IPS DF 4.7 (cell line): ENCODE data around the gene AGPAT3.

ENCODE experiments used
- DNase-seq: peaks from one replicate; pipeline ENCODE4 v3.0.0-alpha.2; 2013; ENCODE audit warnings: low spot score; ENCODE audit errors: extremely low read depth

The AGPAT3 gene

DNA sequence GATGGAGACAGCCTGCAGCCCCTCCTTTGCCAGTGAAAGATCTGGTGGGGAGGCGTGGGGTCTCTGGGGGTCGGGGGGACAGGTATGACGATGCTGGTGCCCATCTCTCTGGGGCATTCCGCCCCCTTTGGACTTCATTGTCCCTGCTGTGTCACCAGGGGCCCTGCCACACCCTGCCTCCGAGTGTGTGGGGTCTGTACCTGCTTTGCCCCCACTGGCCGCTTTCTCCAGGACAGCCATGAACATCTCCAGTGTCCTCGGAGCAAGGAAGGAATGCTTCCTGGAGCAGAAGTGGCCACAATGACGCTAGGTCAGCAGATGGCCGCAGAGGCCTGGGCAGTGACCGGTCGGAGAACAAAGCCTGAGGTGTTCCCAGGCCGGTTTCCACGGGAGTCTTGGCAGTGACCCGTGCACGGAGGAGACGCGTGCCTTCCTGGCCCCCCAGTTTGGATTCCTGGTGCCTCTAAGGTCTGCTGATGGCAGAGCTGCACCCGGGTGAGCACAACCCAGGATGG lies 128.5 kb downstream of the AGPAT3 start:
- DNase-seq, result no peak

DNA sequence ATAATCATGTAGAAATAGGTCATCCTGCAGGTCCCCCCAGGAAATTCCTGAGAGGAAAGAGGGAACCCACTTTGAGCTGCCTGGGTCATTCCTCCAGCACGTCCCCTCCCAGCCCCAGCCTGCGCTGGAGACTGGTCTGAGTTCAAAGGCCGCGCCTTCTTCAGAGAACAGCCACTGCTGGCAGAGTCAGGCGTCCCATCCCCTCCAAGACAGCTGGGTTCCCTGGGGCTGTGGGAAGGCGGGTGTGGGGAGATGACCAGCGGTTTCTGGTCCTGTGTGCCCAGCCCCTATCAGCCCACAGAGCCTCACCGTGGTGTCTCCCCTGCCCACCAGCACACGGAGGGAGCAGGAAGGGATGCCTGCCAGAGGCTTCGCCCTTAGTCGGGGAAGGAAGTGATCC lies 129.1 kb downstream of the AGPAT3 start:
- DNase-seq, result no peak

GRCh38 chr21:43994646-43995045 lies 129.6 kb downstream of the AGPAT3 start:
- DNase-seq, result no peak

GRCh38 chr21:43995521-43996105 lies 130.6 kb downstream of the AGPAT3 start:
- no peak for DNase-seq

DNA sequence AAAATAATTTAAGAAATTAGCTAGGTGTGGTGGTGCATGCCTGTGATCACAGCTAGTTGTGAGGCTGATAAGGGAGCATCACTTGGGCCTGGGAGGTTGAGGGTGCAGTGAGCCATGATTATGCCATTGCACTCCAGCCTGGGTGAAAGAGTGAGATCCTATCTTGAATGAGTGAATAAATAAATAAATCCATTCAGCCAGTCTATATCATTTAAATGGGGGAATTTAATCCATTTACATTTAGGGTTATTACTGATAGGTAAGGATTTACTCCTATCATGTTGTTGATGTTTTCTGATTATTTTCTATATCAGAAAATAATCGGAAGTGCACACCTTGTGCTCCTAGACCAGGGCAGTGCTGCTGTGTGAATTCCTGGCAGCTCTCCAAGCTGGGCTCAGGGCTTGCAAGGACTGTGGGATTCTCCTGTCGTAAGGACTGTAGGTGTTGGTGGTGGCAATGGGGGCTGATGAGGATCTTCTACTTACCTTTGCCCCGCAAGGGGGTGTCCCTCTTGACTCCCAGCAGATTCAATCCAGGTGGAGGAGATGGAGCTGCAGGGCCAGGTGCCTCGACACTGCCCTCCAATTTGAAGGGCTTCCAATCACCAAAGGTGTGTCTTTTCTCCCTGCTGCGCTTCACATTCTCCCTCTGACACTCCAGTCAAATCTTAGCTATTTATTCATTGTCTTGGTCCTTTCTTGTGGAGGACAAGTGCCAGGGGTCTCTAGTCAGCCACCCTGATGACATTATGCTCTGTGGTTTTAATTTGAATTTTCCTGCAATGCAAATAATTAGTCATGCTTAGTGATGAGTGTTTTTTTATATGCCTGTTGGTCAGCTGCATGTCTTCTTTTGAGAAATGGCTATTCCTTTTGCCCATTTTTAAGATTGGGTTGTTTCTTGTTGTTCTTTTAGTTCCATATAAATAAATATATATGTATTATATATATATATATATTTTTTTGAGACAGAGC lies 133.0 kb downstream of the AGPAT3 start:
- no peak for DNase-seq

DNA sequence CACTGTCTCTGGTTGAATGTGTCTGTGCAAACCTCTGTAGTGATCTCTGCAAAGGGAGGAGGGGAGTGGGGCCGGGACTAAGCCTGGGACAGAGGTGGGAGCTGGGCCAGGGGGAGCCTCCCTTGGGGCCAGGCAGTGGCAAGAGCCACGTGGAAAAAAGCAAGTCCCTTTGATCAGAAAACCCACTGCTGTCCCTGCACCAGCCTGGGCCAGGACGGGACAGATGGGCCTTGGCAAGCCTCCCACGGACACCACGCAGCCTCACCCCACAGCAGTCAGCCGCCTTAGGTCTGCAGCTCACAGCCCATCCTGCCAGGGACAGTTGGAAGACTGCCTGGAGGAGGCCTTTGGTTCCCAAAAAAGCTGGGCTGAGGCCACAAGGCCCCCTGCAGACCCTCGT lies 135.3 kb downstream of the AGPAT3 start:
- no peak for DNase-seq

DNA sequence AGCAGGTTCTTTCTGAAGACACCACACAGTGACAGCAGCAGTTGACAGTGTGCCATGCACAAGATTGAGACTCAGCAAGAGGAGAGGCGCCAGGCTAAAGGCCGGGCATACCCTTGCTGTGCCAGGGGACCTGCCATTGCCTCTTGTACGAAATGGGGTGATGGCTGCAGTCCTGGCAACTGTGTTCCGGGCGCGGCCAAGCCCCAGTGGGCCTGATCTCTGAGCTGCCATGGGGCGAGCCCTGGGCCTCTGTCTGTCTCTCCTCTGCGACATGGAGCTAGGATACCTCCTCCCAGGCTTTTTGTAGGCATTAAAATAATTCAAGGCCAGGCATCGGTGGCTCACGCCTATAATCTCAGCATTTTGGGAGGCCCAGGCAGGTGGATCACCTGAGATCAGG lies 137.5 kb downstream of the AGPAT3 start:
- DNase-seq, result no peak

- no peak for DNase-seq
Observed at GRCh38 chr21:44003307-44003966, 138.4 kb downstream of the AGPAT3 start.

DNA sequence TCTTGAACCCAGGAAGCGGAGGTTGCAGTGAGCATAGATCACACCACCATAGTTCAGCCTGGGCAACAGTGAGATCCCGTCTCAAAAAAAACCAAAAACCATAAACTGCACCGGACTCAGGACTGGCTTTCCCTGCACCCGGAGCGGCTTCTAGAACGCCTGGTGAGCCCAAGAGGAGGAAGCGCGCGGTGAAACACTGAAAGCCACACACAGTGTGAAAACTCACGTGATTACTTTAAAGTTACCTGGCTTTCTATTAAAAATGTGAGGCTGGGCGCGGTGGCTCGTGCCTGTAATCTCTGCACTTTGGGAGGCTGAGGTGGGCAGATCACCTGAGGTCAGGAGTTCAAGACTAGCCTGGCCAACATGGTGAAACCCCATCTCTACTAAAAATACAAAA lies 140.0 kb downstream of the AGPAT3 start:
- DNase-seq, result no peak

- DNase-seq, result no peak
Observed at GRCh38 chr21:44005593-44005992, 140.6 kb downstream of the AGPAT3 start.

DNA sequence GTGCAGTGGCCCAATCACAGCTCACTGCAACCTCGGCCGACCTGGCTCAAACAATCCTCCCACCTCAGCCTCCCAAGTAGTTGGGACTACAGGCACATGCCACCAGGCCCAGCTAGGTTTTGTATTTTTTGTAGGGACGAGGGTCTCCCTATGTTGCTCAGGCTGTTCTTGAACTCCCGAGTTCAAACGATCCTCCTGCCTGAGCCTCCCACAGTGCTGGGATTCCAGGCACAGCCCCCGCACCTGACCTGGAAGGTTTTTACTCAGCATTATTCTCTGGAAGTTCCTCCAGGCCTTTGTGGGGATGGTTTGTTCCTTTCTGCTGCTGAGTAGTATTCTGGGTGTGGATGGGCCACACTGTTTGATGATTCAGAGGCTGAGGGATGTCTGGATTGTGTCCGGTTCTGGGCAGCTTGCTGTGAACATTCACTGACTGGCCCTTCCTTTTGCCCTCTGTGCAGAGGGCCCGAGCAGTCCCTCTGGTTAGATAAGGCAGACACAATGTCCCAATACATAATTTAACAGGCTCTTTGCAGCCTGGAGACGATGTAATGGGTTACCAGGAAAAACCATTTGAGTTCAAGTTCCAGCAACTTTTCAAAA lies 141.1 kb downstream of the AGPAT3 start:
- no peak for DNase-seq

DNA sequence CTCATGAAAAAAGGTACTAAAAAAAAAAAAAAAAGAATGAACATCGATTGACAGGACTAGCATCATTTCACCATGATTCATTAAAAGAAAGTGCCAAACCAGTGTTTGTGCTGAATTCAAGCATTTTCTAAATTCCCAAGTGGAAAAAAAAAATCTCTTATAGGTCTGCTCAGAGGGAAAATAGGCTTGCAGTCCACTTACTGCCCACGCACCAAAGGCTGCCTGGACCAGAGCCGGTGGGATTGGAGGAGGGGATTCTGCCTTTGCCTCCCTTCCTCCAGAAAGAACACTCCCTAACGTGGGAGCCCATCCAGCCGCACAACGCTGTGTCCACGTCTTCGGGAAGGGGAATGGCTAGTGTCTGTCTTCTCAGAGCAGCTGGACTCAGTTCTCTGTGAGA lies 141.6 kb downstream of the AGPAT3 start:
- DNase-seq, result no peak

- DNase-seq, result no peak
Observed at GRCh38 chr21:44010429-44010828, 145.4 kb downstream of the AGPAT3 start.

- no peak for DNase-seq
Observed at GRCh38 chr21:44011123-44011522, 146.1 kb downstream of the AGPAT3 start.

DNA sequence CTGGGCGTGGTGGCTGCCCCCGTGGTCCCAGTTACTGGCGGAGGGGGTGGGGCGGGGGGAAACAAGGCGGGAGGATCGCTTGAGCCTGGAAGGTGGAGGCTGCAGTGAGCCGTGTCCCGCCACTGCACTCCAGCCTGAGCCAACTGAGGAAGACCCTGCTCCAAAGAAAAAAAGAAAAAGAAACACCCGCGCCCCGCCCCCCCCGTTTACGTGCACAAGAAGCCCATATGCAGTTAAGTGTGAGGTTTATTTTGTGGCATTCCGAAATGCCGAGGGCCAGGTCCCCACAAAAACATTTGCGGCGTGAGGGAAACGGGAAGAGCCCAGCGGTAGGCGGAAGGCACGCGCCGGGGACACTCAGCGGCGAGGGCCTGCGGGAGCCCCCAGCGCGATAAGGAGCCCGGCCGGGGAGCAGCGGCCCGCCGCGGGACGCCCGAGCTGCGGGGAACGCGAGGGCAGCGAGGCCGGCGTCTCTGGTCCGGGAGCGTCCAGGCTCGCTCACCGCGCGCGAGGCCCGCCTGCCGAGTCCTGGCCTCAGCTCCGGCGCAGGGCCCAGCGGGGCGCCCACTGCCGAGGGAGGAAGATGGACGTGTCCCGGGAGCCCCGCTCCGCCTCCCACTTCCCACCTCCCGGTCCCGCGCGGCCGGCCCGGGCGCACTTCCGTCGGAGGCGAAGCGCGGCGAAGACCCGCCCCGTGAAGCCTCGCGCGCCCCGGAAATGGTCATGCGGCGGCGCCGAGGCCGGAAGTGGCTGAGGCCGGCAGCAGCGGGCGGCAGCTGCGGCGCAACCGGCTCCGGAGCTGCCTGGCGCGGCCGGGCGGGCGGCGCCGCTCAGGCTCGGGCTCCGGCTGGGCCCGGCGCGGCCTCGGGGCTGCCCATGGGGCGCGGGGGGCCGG lies 146.8 kb downstream of the AGPAT3 start, which contains the start of gene TRAPPC10:
TSS of gene TRAPPC10 (plus strand) at position 731 of the 895 bp plus-strand sequence. CDS start 185 bp downstream, outside the sequence.
- DNase-seq, result no peak

GRCh38 chr21:44012474-44013379 lies 147.7 kb downstream of the AGPAT3 start:
- DNase-seq, result no peak

GRCh38 chr21:44013380-44014088 lies 148.5 kb downstream of the AGPAT3 start:
- DNase-seq, result no peak

DNA sequence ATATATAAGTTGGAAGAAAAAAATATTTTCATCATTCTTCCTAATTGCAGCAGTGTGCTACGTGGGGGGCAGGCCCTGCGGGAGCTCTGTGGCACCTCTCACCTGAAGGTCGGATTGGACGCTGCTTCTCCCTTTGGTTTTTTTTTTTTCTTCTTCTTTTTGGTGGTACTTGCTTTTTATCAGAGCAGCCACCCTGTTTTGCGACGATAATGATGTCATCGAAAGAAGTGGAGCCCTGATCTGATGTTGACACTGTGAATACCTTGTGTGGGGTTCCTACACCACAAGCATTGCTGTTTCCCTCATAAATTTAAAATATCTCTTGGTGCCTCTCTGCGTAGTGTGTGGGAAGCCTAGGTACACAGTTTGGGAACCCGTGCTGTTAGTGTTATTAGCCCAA lies 152.6 kb downstream of the AGPAT3 start:
- DNase-seq, result no peak

- DNase-seq, result no peak
Observed at GRCh38 chr21:44018127-44018526, 153.1 kb downstream of the AGPAT3 start.
